ENCODE results near the gene KLHDC9. TPM values are rescaled to one million over a fixed set of nuclear protein-coding genes. Genes with fewer than 3 reads are reported as not detected.

Gene KLHDC9
- total and polyA plus RNA-seq, 9 of the 15 experiments (the other 6 are each of a cell fraction or from before 2014, with no cell fraction given) = not detected

- no peak for TF ChIP-seq TRIM25 (IDR thresholded peaks at IDR 0.05; ENCODE audit: borderline replicate concordance)
- TF ChIP-seq ZSCAN29 (IDR thresholded peaks at IDR 0.05) = no peak
- TF ChIP-seq CC2D1A (IDR thresholded peaks at IDR 0.05) = no peak
- TF ChIP-seq EGR1 (conservative IDR thresholded peaks at IDR 0.05) = no peak
- no peak for TF ChIP-seq YBX1 (IDR thresholded peaks at IDR 0.05)
Measured at GRCh38 chr1:161091796-161092507, 6.2 kb upstream of the KLHDC9 start (continued).

DNA sequence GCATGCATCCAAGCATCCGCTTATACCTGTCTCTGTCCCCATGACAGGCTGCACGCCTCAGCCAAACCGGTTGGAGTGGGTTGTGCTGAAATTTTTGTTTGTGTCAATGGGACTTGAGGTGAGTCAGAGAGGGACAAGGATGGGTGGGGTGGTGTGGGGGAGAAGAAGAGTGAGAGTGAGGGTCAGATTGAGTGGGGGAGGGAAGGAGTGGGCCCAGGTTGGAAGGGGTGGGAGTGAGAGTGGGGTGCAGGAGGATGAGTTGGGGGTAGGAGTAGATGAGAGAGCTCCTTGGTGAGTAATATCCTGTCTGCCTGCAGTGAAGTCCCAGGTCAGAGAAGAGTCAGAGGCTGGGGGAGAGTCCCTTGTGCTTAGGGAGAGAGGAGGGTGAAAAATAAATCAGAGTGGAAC is 5.5 kb upstream of the KLHDC9 start:
- ATAC-seq (no peak), DNase-seq (ENCODE audit: extremely low read depth in 1 of 4, low spot score in 3 of 4) (no peak), FAIRE-seq (no peak)
- Histone ChIP-seq H3K27ac (ENCODE audit: extremely low read depth, low read depth, low read length) (no peak overlapping the region), H3K4me1 (replicated peaks in 1 of 2; ENCODE audit: control insufficient read depth in 2 of 2, insufficient read depth in 2 of 2, low read length in 2 of 2) (peaks cover 0 to 5% of the 10 kb centered on the region in 2 experiments; a peak in 2 of 5 replicates), H3K4me2 (ENCODE audit: insufficient read depth, low read length) (no peak overlapping the region), H3K9ac (ENCODE audit: insufficient read depth in 1 of 2, low read depth in 2 of 2, low read length in 2 of 2) (no peak overlapping the region), H3K79me2 (ENCODE audit: control insufficient read depth, insufficient read depth, low read length) (no peaks in the 10 kb centered on the region), H3K9me3 (replicated peaks; ENCODE audit: control insufficient read depth, insufficient read depth, low read depth, low read length) (0 out of 2 replicates have a peak, but pooled peaks cover 3% of the 10 kb centered on the region), H3K9me1 (ENCODE audit: control insufficient read depth, insufficient read depth, low read length) (no peaks in the 10 kb centered on the region), H3K4me3 (no peak overlapping the region), H3K27me3 (ENCODE audit: control insufficient read depth in 2 of 2, insufficient read depth in 2 of 2, low read length in 2 of 2) (no peaks in the 10 kb centered on the region), H2AFZ (ENCODE audit: low read depth, low read length) (no peak overlapping the region), H3K36me3 (ENCODE audit: control insufficient read depth, insufficient read depth, low read length) (no peaks in the 10 kb centered on the region), H4K20me1 (replicated peaks; ENCODE audit: control insufficient read depth, insufficient read depth, low read length) (no peaks in the 10 kb centered on the region)
- in situ Hi-C loops (cut with MboI) = loop anchor here (10.0 to 25.0 kb wide), 2 partner anchors 98 to 255 kb away; no protein-coding TSS in a partner anchor
- BruUV-seq (replicated peaks) = no TSS peak
- WGBS (ENCODE audit: insufficient coverage, low coverage, missing lambda C conversion rate) = 36% methylated on average over 3 of the region's 3 CpGs
- POLR2A ChIA-PET = no interaction called here
- intact Hi-C loops (cut with micrococcal nuclease) = no loop called here
- CTCF ChIA-PET (ENCODE audit: low intra/inter-chr PET ratio) = no interaction called here
- TF ChIP-seq CHCHD3 (CRISPR knock-in tag; IDR thresholded peaks at IDR 0.05) = no peak
- no peak for TF ChIP-seq HDAC1 (IDR thresholded peaks at IDR 0.05)
- 0 out of 4 replicates have a peak, but pooled peaks of 1 of the 2 experiments have one; percentile 42 for TF ChIP-seq KDM1A (IDR thresholded peaks at IDR 0.05)
- no peak for TF ChIP-seq IRF1 (CRISPR knock-in tag; IDR thresholded peaks at IDR 0.05; ENCODE audit: borderline replicate concordance)
- TF ChIP-seq EGR1 (conservative IDR thresholded peaks at IDR 0.05) = peak; percentile 97
- TF ChIP-seq CTCFL (IDR thresholded peaks at IDR 0.05; ENCODE audit: borderline replicate concordance, insufficient read depth, low read depth, low read length, poor library complexity, severe bottlenecking) = no peak
- TF ChIP-seq SMARCA4 (IDR thresholded peaks at IDR 0.05) = peak; percentile 46; the same call in 1 of the 2 replicates
- TF ChIP-seq FOSL1 (tag; conservative IDR thresholded peaks at IDR 0.05) = 0 out of 2 replicates have a peak, but pooled peaks have one; percentile 20
- TF ChIP-seq, protein P1, sequence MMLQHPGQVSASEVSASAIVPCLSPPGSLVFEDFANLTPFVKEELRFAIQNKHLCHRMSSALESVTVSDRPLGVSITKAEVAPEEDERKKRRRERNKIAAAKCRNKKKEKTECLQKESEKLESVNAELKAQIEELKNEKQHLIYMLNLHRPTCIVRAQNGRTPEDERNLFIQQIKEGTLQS (IDR thresholded peaks at IDR 0.05) = peak; percentile 54; the same call in 1 of the 2 replicates
- TF ChIP-seq, protein P1 (CRISPR knock-in tag; conservative IDR thresholded peaks at IDR 0.05) = no peak
- no peak for TF ChIP-seq HNRNPUL1 (IDR thresholded peaks at IDR 0.05; ENCODE audit: low read length)

All from K562 (cell line).